PFSK-1 (cell line): ENCODE measurements around the gene NUDCD3.

ENCODE experiments used
- FOXP2 ChIP-seq: optimal IDR thresholded peaks from 2 replicates; pipeline ENCODE3; 2011; ENCODE audit warnings: borderline replicate concordance, control low read depth, inconsistent platforms; ENCODE audit not compliant: insufficient read depth; ENCODE audit errors: extremely low read length, extremely low read depth
- POLR2AphosphoS5 ChIP-seq: IDR thresholded peaks from 2 replicates; pipeline ENCODE4 v1.6.1; 2012; ENCODE audit warnings: low read depth, mild to moderate bottlenecking, control low read depth, low read length, moderate library complexity
- SIN3A ChIP-seq: IDR thresholded peaks from 2 replicates; pipeline ENCODE4 v1.6.1; 2012; ENCODE audit warnings: mild to moderate bottlenecking, low read length, moderate library complexity, borderline replicate concordance; ENCODE audit not compliant: insufficient read depth
- TAF1 ChIP-seq: IDR thresholded peaks from 2 replicates; pipeline ENCODE4 v1.6.1; 2012; ENCODE audit warnings: low read length, control low read depth, borderline replicate concordance; ENCODE audit not compliant: insufficient read depth
- TF ChIP-seq, protein P1 (sequence below), 2 experiments: IDR thresholded peaks; 2 replicates each; pipeline versions ENCODE4 v1.6.1 to v1.8.0; 2011 to 2012; ENCODE audit warnings: low read depth in 2 of 2, low read length in 2 of 2, control low read depth in 1 of 2, inconsistent platforms in 1 of 2, mild to moderate bottlenecking in 1 of 2, moderate library complexity in 1 of 2; ENCODE audit not compliant: insufficient read depth in 1 of 2

The NUDCD3 gene

DNA sequence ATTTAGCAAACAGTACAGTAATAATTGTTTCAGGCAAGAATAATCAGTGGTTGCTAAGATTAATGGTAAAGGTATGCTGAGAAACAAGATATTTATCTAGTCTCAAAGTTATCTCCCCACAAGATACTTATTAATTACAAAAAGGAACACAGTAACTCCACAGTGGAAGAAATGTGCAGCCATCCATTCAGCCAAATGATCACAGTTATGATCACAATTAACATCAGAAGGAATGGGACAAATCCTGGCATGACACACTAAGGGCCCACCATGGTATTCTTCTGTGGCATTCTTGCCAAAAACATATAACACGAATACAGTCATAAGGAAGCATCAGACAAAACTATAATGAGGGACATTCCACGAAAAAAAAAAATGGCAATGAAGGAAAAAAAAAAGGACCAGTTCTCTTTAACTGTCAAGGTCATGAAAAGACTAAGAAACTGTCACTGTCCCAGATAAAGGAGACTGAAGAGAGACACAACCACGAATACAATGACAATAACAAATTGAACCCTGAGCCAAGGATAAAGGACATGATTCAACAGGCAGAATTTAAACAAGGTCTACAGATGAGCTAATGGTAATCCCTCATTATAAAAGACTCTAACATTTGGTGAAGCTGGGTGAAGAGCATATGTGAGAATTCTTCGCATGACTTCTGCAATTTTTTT is 20.9 kb downstream of the NUDCD3 start:
- no peak for TF ChIP-seq FOXP2
- TF ChIP-seq TAF1 = no peak
- no peak for TF ChIP-seq POLR2AphosphoS5

DNA sequence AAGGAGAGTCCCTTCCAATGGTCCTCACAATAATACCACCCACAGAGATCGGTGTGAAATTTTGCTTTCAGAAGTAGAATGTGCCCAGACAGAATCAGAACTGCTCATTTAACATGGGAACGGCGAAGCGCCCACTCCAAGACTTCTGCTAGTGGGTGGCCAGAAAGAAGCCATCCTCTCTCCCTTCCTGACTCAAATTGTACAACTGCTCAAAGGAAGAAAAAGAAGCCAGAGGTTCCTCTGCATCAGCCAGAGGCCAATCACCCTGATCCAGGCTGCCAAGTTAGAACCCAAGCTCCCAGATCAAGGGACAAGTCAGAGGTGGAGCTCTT is 23.3 kb downstream of the NUDCD3 start:
- no peak for TF ChIP-seq POLR2AphosphoS5
- TF ChIP-seq, protein P1, sequence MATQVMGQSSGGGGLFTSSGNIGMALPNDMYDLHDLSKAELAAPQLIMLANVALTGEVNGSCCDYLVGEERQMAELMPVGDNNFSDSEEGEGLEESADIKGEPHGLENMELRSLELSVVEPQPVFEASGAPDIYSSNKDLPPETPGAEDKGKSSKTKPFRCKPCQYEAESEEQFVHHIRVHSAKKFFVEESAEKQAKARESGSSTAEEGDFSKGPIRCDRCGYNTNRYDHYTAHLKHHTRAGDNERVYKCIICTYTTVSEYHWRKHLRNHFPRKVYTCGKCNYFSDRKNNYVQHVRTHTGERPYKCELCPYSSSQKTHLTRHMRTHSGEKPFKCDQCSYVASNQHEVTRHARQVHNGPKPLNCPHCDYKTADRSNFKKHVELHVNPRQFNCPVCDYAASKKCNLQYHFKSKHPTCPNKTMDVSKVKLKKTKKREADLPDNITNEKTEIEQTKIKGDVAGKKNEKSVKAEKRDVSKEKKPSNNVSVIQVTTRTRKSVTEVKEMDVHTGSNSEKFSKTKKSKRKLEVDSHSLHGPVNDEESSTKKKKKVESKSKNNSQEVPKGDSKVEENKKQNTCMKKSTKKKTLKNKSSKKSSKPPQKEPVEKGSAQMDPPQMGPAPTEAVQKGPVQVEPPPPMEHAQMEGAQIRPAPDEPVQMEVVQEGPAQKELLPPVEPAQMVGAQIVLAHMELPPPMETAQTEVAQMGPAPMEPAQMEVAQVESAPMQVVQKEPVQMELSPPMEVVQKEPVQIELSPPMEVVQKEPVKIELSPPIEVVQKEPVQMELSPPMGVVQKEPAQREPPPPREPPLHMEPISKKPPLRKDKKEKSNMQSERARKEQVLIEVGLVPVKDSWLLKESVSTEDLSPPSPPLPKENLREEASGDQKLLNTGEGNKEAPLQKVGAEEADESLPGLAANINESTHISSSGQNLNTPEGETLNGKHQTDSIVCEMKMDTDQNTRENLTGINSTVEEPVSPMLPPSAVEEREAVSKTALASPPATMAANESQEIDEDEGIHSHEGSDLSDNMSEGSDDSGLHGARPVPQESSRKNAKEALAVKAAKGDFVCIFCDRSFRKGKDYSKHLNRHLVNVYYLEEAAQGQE (IDR thresholded peaks at IDR 0.05; ENCODE audit: insufficient read depth in 1 of 2, low read depth in 2 of 2, low read length in 2 of 2) = no peak
- TF ChIP-seq FOXP2 = no peak
- no peak for TF ChIP-seq SIN3A

DNA sequence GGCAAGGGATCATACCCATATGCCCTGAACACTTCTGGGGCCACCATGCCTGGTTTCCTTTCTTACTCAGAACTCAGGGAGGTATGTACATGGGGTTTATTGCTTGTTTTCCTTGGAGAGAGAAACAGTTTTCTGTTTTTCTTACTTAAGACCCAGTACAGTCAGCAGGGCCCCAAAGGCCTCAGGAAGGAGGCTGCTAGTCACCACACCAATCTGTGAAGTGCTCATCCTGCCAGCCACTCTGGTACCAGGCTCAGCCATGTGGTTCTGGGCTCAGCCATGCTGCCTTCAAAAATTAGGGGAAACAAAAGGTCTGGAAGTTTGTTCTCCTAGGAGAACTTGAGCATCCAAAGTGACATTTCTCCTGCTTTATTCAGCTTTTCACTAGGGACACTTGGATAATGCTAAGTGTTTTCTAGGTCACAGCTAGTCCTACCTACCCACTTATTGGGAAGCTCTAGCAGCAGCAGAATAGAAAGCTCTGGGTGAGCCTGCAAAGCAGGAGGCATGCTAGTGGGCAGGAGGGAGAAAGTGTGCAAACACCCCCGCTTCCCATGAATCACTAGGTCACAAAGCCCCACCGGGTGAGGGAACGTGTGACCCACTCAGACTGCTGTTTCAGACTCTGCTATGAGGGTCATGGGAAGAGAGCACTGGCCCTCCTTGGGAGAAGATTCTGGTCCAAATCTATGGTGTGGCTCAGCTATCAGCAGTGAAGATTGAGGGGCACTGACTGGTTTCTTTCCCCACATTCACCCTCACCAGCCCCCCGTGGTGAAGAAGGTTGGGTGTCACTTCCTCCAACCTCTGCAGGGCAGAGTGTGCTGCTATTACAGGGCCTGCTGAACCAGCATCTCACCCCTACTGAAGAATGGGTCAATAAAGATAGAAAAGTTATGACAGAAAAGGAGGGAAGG is 23.9 kb downstream of the NUDCD3 start:
- TF ChIP-seq FOXP2 = no peak
- TF ChIP-seq, protein P1 (IDR thresholded peaks at IDR 0.05; ENCODE audit: insufficient read depth in 1 of 2, low read depth in 2 of 2, low read length in 2 of 2) = no peak
- no peak for TF ChIP-seq TAF1
- TF ChIP-seq SIN3A = no peak
- TF ChIP-seq POLR2AphosphoS5 = no peak

DNA sequence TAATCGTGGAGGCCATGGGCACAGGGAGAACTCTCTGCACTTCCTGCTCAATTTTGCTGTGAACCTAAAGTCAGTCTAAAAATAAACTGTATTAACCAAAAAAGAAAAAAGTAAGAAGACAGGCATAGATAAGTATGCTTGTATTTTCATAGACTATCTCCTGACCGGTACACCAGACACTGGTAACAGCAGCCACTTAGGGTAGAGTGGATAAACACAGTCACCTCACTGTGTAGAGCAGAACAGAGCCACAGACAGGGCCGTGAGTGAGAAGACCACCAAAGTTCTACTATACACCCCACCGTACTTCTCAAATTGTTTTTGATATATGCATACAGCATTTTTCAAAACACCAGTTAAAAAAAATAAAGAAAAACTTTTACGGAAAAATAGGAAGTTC is 25.0 kb downstream of the NUDCD3 start:
- TF ChIP-seq FOXP2 = no peak
- TF ChIP-seq, protein P1 (IDR thresholded peaks at IDR 0.05; ENCODE audit: insufficient read depth in 1 of 2, low read depth in 2 of 2, low read length in 2 of 2) = no peak
- TF ChIP-seq POLR2AphosphoS5 = no peak
- TF ChIP-seq TAF1 = no peak
- no peak for TF ChIP-seq SIN3A

DNA sequence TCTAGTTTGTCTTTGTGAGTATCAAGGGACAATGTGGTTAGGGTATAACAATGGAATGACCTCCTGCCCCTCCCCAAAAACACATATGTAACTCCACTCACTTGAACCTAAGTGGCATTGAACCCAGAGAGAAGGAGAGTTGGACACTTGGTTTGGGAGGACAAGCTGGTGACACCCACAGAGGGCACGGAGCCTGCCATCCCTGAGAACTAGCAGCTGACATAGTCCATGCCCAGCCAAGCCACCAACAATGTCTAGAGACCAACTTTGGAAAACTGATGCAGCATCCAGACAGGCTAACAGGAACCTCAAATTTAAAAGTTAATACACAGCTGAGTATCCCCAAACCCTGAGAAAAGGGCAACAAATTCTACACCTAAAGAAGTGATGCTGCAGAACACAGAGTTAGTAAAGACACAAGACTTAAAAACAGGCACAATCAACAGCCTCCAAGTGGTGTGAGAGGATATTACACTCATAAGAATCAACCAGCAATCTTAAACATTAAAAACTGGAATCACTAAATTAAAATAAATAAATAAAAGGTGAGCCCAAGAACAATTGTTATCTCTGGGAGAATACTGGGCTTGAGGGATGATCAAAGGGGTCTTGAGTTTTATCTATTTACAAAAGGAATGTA is 27.2 kb downstream of the NUDCD3 start:
- no peak for TF ChIP-seq POLR2AphosphoS5
- no peak for TF ChIP-seq TAF1
- no peak for TF ChIP-seq FOXP2
- TF ChIP-seq SIN3A = no peak
- TF ChIP-seq, protein P1 (IDR thresholded peaks at IDR 0.05; ENCODE audit: insufficient read depth in 1 of 2, low read depth in 2 of 2, low read length in 2 of 2) = no peak
